IPS-NIHi7 (cell line): Measurements from ENCODE around the gene COMP.

ENCODE experiments used
- DNase-seq: peaks from one replicate; pipeline ENCODE4 v3.0.0; 2012; ENCODE audit warnings: mixed read lengths; ENCODE audit errors: extremely low spot score

The COMP gene

GRCh38 chr19:18783958-18784785 is 6.9 kb downstream of the COMP start:
- DNase-seq = no peak

- DNase-seq = no peak
These were observed 8.4 kb downstream of the COMP start for GRCh38 chr19:18782559-18783225.

DNA sequence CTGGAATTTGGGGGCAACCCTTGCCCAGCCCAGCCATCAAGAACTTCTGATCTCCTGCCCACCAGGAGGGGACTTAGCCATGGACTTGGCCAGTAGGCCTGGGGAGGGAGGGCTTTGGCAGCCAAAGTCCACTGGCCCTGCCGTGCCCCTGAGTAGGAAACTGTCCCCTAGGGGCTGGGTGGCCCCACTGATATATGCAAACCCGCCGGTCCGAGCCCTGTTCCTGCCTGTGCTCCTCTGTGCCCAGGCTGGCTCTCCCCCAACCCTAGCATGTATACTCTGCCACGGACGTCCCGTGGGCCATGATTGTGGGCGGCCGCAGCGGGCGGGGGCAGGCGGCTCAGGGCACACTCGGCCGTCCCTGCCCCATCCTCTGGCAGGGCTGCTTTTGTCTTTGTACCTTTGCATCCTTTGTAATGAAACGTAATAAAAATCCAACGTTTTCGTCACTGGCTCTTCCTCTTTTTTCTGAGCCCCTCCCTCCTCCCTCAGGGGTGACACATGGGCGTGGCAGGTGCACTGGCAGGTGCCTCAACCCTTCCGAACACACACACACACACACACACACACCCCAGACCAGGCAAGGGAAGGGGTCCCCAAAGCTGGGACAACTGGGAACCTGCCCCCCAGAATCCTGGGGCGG is 9.1 kb downstream of the COMP start:
- no peak for DNase-seq

DNA sequence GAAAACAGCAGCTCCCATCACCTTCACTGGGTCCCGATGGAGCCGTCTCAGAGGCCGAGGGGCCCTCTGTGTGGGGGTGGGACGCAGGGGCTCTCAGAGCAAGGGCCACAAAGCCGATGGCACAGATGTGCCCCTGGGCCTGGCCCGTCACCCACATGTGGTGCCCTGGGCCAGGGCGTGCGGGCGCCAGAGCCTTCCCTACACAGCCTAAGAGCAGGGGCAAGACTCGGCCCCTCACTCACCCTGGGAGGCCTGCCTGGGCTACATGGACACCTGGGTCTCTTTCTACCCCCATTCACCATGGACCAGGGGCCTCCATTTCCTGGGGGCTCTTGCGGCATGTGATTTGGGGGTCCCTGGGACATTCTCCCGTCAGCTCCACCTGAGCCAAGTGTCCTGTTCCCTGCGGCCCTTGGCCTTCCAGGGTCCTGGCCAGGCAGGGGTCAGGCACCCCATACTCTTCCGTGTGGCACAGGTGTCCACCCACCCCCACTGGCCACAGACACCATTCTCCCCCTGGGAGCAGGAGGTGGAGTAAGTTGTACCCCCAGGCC is 10.0 kb downstream of the COMP start:
- no peak for DNase-seq

DNA sequence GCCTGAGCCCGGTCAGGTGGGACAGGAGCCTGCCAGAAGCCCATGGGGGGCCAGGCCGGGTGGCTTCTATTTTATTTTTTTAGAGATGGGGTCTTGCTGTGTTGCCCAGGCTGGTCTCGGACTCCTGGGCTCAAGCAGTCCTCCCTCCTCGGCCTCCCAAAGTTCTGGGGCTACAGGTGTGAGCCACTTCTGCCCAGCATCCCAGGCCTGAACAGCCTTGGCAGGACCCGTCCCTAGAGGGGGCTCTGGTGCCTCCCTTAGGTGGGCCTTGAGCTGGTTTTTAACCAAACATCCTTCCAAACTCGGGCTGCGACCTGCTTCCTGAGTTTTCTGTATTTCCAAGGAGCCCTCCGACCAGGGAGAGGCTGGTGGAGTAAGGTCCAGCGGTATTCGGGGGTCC is 10.5 kb downstream of the COMP start:
- peak; percentile 67 for DNase-seq

GRCh38 chr19:18780081-18780480 is 11.0 kb downstream of the COMP start:
- no peak for DNase-seq

DNA sequence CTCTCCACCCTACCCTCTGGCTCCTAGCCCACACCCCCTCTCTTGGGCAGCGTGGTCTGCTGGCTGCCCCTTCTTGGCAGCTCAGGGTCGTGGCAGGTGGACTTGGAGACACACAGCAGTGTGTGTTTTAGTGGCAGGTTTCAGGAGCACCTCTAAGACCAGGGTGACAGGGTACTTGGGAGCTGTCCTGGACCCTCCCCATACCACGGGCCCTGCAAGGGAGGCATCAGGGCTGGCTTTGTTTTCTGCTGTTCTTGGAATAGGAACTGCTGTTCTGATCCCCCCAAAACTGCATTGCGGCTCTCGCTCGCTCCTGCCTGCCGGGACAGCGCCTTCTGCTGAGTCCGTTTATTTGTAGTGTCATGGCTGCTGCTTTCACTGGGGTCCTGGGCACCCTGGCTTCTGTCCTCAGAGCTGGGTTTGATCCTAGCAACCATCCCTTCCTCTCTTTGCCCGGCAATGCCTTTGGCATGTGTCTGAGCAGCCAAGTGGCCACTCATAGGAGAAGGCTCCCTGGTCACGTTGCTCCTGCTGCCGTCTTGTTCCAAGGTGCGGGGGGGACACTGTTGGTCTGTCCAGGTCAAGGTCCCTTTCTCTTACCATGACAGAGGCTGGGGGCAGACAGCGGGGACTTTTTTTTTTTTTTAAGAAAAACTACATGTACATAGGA is 12.1 kb downstream of the COMP start:
- no peak for DNase-seq

GRCh38 chr19:18778076-18778389 is 13.1 kb downstream of the COMP start:
- no peak for DNase-seq

- no peak for DNase-seq
These were observed 13.6 kb downstream of the COMP start for GRCh38 chr19:18777301-18778075.

DNA sequence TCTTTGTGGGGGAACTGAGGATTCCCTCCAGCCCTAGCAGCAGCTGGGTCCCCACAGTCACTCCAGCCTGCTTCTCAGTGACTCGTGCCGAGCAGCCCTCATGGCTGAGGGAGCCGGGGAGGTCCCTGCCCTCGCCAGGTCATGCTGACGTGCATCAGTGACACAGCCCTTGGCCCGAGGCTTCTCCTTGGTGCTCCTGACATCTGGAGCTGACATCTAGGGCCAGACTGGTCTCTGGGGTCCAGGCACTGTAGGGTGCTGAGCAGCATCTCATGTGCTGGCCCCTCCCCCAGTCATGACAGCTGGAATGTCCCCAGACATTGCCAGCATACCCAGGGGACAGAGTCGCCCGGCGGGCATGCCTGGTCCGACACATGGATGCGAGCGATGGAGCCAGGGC is 14.4 kb downstream of the COMP start:
- DNase-seq = no peak

GRCh38 chr19:18776288-18776594 is 14.9 kb downstream of the COMP start:
- peak; percentile 58 for DNase-seq

GRCh38 chr19:18775586-18776287 is 15.4 kb downstream of the COMP start:
- no peak for DNase-seq

- no peak for DNase-seq
These were observed 16.2 kb downstream of the COMP start for GRCh38 chr19:18774782-18775444.

- DNase-seq = no peak
These were observed 17.0 kb downstream of the COMP start for GRCh38 chr19:18774107-18774506.

DNA sequence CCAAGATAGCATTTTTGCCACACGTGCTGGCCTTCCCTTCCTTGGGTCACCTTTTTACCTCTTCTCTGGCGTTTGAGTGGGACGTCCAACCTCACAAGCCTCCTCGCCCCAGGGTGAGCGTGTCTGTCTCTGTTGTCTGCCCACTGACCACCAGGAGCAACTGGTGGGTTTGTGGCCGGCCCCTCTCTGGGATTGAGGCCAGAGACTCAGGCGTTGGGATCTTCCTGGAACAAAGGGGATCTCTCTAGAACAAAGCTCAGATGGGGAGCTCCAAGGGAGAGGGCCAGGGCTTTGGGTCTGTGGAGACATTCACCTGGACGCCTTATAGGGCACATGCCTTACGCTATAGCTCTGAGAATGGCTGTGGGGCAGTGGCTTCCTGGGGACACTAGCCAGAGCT is 17.4 kb downstream of the COMP start:
- no peak for DNase-seq

DNA sequence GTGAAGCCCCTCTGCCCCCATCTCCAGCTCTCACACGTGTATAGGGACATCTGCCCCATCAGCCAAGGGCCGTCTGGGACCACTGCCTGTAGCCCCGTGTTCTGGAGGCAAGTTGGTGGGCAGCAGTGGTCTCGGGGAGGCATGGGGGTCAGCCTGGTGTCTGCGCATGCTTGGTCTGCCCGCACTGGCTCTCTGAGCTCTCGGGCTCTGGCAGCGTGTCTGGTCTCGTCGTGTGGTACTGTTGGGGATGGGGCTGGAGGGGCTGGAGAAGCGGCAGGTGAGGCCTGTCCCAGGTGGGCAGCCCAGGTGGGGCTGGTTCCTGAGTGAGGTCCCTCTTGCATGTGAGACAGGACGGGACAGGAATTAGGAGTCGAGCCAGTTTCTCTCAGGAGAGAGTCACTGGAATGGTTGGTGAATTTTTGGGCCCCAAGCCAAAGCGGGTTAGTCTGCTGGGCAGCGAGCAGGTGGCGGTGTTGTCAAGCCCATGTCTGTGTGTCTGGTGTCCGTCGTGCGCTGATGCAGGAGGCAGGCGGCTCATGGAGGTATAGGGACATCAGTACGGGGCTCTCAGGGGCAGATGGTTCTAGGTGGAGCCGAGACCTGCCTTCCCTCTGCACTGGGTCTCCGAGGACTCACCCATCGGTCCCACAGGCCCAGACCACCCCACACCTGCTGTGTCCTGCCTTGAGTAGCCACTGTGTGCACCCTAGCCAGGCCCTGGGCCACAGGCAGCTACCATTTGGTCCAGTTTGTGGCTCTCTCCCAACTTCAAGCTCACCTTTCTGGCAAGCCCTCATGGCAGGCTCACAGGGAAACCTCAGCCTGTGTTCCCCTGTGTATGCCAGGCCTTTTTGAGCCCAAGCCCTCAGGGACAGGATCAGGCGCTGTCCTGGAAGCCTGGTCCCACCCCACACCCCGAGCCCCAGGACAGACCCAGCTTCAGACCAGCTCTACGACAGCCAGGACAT is 18.2 kb downstream of the COMP start:
- no peak for DNase-seq

GRCh38 chr19:18771328-18772242 is 19.5 kb downstream of the COMP start:
- DNase-seq = peak; percentile 69

GRCh38 chr19:18770663-18771327 is 20.3 kb downstream of the COMP start:
- no peak for DNase-seq
